NCI-H2171 treated with DMSO at 0.1 percent for 48 hours (cell line): ENCODE results near the gene MAGEA2.
"Not testable (repeated sequence)": the region's sequence is repeated elsewhere in the genome, so short reads cannot be mapped to it uniquely, and the experiment has no call there.

Experiments
- DNase-seq: peaks from one replicate; lab custom pipeline; 2025; lab: John Stamatoyannopoulos, UW

MAGEA2 gene

GRCh38 chrX:152753686-152754650 is at the start of gene MAGEA2:
Gene MAGEA2 (minus strand): TSS chrX:152753842. CDS start chrX:152751363, 2,479 bp downstream.
- not testable (repeated sequence) for DNase-seq

- no peak for DNase-seq
Measured at GRCh38 chrX:152798945-152799344, 45.3 kb upstream of the MAGEA2 start.

GRCh38 chrX:152787062-152787461 is 33.4 kb upstream of the MAGEA2 start:
- DNase-seq, result not testable (repeated sequence)

GRCh38 chrX:152769549-152770289 is 16.1 kb upstream of the MAGEA2 start, which contains the start of gene MAGEA6:
Gene MAGEA6 (minus strand): TSS chrX:152769689. CDS start chrX:152767650, 2,039 bp downstream.
- not testable (repeated sequence) for DNase-seq

GRCh38 chrX:152766562-152766961 is 12.9 kb upstream of the MAGEA2 start:
- not testable (repeated sequence) for DNase-seq

GRCh38 chrX:152761582-152761981 is 7.9 kb upstream of the MAGEA2 start:
- DNase-seq, result not testable (repeated sequence)

GRCh38 chrX:152759544-152759943 is 5.9 kb upstream of the MAGEA2 start:
- DNase-seq, result not testable (repeated sequence)

GRCh38 chrX:152758918-152759317 is 5.3 kb upstream of the MAGEA2 start, which contains the start of gene CSAG3:
Gene CSAG3 (plus strand): TSS chrX:152759218.
- DNase-seq, result not testable (repeated sequence)

- DNase-seq, result not testable (repeated sequence)
Measured at GRCh38 chrX:152754871-152755270, 1.2 kb upstream of the MAGEA2 start.

GRCh38 chrX:152738560-152738959 is 15.1 kb downstream of the MAGEA2 start:
- no peak for DNase-seq

- DNase-seq, result not testable (repeated sequence)
Measured at GRCh38 chrX:152736528-152736927, 17.1 kb downstream of the MAGEA2 start.

GRCh38 chrX:152735860-152736511 is 17.7 kb downstream of the MAGEA2 start:
- DNase-seq, result no peak

- no peak for DNase-seq
Measured at GRCh38 chrX:152735101-152735500, 18.5 kb downstream of the MAGEA2 start.

- not testable (repeated sequence) for DNase-seq
Measured at GRCh38 chrX:152734143-152734858, 19.3 kb downstream of the MAGEA2 start.

- DNase-seq, result no peak
Measured at GRCh38 chrX:152733261-152733975, 20.2 kb downstream of the MAGEA2 start, which contains the start of the genes CSAG1 and MAGEA12. Gene CSAG1 (minus strand): TSS chrX:152733721. CDS start chrX:152732460, 1,261 bp downstream. Gene MAGEA12 (plus strand): TSS chrX:152733757. CDS start chrX:152736162, 2,405 bp downstream.

GRCh38 chrX:152725409-152725808 is 28.2 kb downstream of the MAGEA2 start:
- no peak for DNase-seq

- DNase-seq, result not testable (repeated sequence)
Measured at GRCh38 chrX:152713815-152714787, 39.5 kb downstream of the MAGEA2 start, which contains the start of gene MAGEA2B. Gene MAGEA2B (plus strand): TSS chrX:152714628. CDS start chrX:152717107, 2,479 bp downstream.

GRCh38 chrX:152713195-152713594 is 40.4 kb downstream of the MAGEA2 start:
- not testable (repeated sequence) for DNase-seq

- DNase-seq, result not testable (repeated sequence)
Measured at GRCh38 chrX:152709173-152709572, 44.5 kb downstream of the MAGEA2 start, which contains the start of gene CSAG2. Gene CSAG2 (minus strand): TSS chrX:152709273. CDS start chrX:152709112, 161 bp downstream.
